GM21717 (cell line): ENCODE results near the gene TP53RK.

Experiments
- ATAC-seq: cut with Tn5 transposase; IDR thresholded peaks from one replicate; pipeline ENCODE4 v1.9.1; 2021; ENCODE audit warnings: mild to moderate bottlenecking, moderate library complexity; ENCODE audit not compliant: unreplicated experiment

The TP53RK gene

DNA sequence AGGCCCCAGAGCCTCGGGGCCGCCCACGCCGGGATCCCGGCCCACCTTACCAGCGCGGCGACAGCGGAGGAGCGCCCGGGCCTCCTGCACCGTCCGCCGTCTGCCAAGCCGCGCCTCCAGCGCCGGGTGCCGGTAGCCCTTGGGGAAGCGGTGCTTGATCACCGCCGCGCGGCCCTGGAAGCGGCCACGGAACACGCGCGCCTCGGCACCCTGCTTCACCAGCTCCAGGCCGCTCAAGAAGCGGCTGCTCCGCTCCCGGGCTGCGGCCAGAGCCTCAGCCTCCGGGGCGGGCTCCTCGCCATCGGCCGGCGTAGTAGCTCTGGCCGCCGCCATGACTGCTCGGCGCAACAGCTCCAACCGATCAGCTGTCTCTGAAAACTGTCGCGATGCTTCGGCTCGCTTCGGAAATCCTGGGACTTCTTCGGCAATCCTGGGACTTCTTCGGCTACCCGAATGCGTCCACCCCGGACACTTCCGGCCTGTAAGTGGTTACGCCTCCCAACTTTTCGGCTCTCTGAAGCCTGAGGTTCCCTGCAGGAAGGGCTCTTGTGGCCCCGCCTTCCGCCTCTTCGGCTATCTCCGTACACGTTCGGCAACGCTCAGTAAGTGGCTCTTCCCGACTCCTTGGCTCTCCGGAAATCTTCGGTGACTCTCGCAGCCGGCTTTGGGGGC is at the start of gene TP53RK:
Gene TP53RK, minus strand, starts transcription at position 363 of the 672 bp plus-strand sequence. Its CDS starts 30 bp downstream, at position 333.
- peak; percentile 95 for ATAC-seq

DNA sequence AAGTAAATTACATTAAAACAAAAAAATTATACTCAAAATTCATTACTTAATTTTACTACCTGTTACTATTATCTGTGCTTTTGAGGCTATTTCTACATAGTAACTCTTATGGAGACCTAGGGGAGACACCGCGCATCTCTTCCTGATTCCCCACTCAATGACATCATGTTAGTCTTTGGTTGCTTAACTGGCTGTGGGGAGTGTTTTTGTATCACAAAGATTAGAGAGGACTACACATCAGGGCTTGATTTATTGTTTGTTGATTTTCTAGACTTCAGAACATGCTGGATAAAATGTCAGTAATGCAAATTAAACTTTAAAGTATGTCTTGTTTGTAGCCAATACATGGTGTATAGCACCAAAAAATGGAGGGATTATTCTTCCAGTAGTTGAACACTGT is 46.2 kb upstream of the TP53RK start:
- no peak for ATAC-seq

DNA sequence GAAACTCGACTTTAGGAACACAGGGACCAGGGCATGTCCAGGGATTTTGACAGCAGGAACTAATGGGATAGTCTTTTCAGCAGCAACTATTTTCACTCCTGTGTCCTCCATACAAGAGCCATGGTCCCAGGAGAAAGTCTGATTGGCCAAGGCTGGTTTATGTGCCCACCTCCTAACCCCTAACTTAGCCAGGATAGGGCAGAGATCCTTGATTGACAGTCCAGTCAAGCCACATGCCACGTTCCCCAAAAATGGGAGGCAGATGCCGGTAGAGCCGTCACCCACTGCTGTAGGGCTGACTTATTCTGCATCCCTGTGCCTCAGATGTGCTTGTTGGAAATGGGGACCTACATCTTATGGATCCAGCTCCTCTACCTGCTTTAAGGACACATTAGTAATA is 42.5 kb upstream of the TP53RK start:
- no peak for ATAC-seq

DNA sequence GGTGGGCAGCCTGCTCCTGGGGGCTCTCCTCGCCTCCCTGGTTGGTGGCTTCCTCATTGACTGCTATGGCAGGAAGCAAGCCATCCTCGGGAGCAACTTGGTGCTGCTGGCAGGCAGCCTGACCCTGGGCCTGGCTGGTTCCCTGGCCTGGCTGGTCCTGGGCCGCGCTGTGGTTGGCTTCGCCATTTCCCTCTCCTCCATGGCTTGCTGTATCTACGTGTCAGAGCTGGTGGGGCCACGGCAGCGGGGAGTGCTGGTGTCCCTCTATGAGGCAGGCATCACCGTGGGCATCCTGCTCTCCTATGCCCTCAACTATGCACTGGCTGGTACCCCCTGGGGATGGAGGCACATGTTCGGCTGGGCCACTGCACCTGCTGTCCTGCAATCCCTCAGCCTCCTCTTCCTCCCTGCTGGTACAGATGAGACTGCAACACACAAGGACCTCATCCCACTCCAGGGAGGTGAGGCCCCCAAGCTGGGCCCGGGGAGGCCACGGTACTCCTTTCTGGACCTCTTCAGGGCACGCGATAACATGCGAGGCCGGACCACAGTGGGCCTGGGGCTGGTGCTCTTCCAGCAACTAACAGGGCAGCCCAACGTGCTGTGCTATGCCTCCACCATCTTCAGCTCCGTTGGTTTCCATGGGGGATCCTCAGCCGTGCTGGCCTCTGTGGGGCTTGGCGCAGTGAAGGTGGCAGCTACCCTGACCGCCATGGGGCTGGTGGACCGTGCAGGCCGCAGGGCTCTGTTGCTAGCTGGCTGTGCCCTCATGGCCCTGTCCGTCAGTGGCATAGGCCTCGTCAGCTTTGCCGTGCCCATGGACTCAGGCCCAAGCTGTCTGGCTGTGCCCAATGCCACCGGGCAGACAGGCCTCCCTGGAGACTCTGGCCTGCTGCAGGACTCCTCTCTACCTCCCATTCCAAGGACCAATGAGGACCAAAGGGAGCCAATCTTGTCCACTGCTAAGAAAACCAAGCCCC is 36.2 kb upstream of the TP53RK start:
- ATAC-seq, result no peak

DNA sequence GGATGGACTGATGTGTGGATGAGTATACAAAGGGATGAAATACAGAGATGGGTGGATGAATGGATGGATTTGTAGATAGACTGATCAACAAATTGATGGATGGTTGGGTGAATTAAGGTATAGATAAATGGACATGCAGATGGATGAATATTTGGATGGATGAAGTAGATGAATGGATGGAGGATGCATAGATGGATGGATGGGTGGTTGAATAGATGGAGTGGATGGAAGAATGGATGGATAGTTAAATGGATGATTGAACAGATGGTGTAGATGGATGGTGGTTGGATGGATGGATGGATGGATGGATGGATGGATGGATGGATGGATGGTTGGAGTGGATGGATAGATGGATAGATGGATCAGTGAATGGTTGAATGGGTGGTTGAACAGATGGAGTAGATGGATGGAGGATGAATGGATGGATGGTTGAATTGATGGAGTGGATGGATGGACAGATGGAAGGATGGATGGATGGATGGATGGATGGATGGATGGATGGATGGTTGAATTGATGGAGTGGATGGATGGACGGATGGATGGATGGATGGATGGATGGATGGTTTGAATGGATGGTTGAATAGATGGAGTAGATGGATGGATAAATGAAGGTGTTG is 35.2 kb upstream of the TP53RK start:
- ATAC-seq, result no peak

DNA sequence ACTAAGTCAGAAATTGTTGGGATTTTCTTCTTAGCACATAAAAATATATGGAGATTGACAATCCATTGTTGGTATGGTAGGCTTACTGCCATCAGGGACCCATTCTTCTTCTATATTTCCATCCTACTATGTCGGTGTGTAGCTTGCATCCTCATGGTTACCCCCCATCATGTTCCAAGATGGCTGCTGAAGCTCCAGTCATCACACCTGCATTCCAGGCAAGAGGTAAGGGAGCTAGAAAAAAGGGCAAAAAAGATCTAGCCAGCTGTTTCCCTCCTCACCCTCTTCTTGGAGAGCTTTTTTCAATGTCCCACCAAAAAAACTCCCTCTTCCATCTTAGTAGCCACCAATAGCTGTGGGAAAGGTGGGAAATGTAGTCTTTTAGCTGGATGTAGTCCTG is 33.8 kb upstream of the TP53RK start:
- no peak for ATAC-seq

DNA sequence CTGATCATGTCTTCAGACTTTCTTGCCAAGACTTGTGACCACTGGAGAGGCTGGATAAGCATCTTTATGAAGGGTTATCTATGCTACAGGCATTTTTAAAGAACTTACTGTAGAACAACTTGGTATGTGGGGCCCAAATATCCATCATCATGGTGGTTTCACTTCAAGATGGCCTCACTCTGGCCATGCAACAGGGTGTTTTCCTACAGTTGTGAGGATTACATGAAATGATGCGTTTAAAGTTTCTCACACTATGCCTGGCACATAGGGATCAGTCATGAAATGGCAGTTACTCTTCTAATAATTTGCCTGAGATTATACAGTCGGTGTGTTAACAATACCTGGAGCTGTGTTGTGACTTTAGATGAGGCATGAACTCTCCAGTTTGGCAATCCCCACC is 33.2 kb upstream of the TP53RK start:
- no peak for ATAC-seq

DNA sequence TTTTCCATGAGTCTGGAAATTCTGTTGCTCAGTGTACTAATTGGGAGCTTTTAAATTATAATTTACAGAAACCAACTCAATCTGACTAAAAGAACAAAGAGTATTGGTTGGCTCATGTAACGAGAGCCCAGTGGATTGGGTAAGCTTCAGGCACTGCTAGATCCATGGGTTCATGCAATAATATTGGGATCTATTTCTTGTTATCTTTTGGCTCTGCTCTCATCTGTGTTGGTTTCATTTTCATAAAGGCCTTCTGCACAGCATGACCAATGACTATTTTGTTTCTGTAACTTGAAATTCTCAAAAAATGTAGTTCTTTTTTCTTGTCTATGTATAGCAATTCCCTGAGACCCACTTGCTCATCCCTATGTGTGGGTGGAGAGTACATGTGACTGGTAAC is 32.2 kb upstream of the TP53RK start:
- no peak for ATAC-seq

DNA sequence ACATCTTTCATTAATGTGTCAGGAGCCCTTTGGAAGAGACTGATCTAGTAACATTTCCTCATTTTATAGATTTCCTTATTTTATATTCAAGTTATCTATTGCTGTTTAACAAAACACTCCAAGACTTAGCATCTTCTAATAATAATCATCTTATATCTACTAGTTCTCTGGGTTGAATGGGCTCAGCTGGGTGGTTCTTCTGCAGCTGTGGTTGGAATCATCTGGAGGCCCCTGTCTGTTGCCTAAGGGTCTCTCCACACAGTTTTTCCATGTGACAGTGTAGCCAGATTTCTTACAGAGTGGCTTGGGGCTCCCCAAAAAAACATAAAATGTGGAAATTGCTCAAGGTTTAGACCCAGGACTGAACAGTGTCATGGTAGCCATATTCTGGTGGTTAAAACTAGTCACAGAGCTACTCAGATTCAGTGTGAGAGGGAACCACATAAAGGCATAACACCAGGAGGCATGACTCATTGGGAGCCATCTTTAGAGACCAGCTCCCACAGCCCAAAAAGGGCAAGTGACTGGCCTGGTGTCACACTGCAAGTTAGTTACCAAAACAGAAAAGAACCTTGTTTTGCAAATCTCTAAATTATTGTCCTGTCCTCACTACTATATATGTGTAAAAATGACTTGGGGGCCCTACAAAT is 31.7 kb upstream of the TP53RK start:
- no peak for ATAC-seq

DNA sequence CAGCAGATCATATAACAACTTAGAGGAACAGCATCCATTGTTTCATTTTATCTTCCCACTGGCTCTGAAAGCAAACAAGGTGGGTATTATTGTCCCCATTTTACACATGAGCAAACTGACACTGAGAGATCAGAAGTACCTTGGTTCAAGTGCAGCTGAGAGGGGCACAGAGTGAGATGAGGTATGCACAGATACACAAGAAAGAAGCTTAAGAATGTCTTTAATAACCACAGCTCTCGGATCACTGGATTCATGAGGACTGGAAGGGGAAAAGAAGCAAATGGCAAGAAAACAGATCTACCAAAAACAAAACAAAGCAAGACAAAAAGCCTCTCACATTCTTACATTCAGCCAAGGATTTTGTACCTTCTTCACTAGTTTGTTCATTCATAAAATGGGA is 30.8 kb upstream of the TP53RK start:
- ATAC-seq, result no peak

DNA sequence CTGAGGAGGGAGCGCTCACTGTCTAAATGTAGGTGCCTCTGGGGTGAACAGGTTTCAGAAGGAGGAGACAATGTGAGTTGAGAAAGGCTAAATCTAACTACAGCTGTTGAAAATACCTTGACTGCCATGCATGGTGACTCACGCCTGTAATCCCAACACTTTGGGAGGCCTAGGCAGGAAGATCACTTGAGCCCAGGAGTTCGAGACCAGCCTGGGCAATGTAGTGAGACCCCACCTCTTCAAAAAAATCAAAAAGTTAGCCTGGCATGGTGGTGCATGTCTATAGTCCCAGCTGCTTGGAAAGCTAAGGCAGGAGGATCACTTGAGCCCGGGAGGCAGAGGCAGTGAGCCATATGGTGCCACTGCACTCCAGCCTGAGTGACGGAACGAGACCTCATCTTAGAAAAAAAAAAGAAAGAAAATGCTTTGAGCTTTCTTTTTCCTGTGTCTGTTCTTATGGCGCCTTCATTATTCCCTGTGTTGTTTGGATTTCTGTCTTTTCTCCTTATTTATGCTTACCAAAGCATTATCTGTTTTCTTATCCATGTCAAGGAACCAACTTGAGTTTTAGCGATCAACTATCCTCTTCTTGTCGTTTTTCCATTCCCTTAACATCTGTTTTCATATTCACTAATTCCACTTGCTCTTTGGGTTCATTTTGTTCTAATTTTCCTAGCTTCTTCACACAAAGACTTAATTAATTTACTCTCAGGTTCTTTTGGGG is 28.7 kb upstream of the TP53RK start:
- no peak for ATAC-seq

DNA sequence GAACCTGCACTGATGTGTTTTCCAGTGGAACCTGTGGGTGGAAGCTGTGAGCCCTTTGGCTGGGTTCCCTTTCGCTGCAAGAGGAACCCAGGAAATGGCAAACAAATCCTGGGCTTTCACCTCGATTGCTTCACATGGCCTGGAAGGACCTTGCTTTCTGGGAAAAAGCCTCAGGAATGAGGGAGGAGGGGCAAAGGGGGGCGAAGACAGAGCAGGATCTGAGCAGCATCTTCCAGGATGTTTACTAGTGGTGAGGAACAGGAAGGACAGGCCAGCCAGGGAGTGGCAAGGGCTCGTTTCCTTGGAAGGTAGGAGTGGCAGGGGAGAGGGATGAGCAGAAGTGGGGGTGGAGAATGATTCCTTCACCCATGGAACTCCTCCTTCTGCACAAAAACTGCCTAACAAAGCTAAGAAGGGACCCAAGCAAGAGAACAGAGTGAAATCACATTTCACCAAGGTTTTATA is 26.1 kb upstream of the TP53RK start:
- no peak for ATAC-seq

DNA sequence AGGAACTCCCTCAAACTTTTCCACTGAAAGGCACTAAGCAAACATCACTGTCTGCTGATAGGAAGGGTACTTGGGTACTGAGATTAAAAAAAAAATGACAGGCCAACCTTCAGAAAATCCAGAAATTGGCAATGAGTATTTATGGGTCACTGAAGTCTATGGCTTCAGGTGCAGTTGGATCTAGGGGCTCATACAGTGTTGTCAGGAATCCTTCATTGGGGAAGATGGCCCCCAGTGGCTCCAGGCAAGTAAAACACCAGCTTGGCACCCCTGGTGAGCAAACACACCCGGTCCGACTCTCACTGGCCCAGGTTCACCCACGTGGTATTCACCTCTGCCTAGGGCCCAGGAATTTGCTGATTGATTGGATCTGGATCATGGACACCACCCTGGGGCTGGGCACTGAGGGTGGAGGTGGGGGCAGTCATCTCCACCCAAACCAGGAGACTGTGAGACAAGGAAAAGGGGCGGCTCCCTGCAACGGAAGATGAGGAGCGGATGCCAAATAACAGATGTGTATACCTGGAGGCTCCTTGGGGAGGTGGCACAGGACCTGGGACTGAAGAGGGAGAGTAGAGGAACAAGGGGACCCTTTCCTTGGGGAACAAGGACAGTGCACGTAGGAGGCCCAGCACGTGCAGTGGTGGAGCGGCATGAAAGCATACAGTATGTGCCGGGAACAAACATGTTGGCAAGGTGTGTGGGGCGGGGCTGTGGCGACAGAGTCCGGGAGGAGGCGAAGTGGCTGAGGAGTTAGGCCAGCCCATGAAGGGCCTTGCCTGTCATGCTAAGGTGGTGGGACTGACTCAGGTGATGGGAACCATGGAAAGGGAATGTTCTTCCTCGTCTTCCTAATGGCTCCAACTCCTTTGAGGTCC is 25.0 kb upstream of the TP53RK start:
- ATAC-seq, result no peak

DNA sequence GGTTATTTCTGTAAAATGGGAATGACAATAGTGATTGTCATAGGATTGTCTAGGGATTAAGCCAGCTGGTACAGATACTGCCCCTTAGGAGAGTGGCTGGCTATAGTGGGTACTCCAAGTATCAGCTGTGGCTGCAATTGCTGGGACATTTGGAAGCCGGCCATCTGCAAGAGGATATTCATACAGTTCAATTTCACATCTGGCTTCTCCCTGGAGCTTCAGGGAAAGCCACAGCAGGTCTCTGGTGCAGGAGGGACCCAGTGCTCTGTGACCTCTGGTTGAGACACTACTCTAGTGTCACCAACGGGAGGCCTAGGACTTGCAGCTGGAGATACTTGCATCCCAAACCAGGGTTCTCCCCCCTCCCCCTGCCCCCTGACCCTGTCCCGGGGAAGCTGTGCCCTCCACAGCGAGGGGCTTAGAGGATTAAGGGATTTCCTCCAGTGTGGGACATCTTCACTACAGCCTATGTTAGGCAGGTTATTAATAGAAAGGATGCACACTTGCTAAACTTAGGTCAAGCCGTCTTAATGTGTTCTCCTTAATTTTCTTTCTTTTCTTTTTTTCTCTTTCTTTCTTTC is 22.9 kb upstream of the TP53RK start:
- no peak for ATAC-seq

DNA sequence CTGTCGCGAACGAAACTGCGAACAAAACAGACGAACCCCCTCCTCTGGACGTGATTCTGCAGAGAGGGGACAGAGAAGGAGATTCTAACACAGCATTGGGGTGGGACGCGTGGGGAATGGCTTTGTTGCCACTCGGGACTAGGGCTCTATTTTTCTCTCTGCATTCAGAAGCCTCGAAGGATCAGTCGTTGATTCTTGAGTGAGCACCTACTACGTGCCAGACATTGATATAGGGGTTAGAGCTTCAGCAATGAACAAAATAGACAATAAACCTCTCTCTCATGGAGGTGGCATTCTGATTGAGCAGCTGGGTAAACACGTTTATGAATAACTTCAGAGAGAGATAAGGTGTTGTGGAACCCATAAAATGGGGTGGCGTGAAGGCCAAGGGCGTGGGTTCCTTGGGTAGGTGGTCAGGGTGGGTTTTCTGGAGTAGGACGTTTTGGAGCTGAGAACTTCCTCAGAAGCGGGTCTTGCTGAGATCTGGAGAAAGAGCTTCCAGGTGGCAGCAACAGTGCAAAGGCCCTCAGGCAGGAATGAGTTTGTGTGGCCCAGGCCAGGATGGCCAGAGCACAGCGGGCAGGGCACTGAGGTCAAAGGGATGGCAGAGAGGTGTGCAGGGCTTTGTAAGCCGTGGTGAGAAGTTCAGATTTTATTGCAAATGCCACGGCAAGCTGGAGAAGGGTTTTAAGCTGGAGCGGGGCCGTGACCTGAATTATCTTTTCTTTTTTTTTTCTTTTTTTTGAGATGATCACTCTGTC is 21.1 kb upstream of the TP53RK start:
- ATAC-seq, result no peak

DNA sequence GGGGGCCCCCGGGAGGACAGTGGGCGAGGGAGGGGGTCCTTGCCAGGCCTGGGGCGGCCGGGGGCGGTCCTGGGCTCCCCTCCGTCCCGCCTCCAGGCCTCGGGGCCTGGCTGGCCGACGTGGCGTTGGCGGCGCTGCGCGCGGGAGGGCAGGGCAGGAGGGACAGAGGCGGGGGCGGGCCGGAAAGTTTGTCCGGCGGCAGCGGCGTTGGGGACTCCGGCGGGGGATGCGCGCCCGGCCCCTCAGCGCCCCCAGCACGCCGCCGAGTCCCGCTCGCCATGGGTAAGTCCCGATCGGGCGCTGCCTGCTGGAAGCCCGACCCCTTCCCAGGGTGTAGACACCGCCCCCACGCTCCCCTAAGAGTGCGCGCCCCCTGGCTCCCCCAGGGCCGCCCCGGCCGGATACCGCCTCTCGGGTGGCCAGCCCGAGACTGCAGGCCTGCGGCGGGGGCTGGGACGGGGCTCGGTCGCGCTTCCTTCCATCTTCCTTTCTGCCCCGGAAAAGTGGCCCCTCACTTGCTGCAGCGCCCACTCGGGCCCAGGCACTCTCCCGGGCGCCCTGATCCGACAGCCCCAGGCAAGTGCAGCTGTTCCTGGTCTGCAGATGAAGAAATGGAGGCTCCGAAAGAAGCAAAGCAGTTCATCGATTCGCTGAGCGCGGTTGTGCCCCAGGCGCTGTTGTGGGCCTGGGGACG is 20.4 kb upstream of the TP53RK start, which contains the start of gene SLC2A10:
Gene SLC2A10, plus strand, starts transcription at position 191 of the 694 bp plus-strand sequence. Its CDS starts 88 bp downstream, at position 279.
- ATAC-seq, result no peak

DNA sequence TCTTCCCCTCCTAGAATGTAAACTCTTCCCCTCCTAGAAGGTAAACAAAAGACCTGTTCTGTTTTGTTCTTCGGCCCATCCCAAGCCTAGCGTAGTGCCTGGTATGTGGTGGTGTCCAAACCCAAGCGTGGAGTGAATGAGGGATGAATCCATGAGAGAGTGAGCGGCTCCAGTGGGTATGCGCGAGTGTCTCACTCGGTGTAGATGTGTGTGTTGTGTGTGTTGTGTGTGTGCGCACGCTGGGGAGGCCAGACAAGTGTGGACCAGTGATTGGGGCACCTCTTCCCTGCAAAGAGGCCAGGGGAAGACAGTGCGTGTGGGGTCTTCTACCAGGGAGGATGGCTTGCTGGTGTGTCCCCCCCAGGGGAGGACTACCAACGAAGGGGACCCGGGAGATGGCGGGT is 19.8 kb upstream of the TP53RK start:
- no peak for ATAC-seq
